GM12875 (cell line): Measurements from ENCODE around the gene MCU.

Experiments
- H3K4me3 ChIP-seq: one replicate; pipeline ENCODE4 v1.5.1; 2011; ENCODE audit warnings: low read depth, low read length, control low read depth
- CTCF ChIP-seq: IDR thresholded peaks from 2 replicates; pipeline ENCODE4 v1.5.1; 2011; ENCODE audit warnings: low read depth, mild to moderate bottlenecking, control low read depth, inconsistent platforms, low read length, moderate library complexity, borderline replicate concordance; ENCODE audit not compliant: insufficient read depth

Gene MCU

GRCh38 chr10:72816565-72816964 lies 124.6 kb downstream of the MCU start:
- no peak for TF ChIP-seq CTCF
- H3K4me3 ChIP-seq, result no peak overlapping the region

- TF ChIP-seq CTCF, result no peak
- H3K4me3 ChIP-seq, result no peak overlapping the region
Measured at GRCh38 chr10:72818076-72818475, 126.1 kb downstream of the MCU start.

GRCh38 chr10:72819053-72819452 lies 127.1 kb downstream of the MCU start:
- TF ChIP-seq CTCF, result no peak
- H3K4me3 ChIP-seq, result no peak overlapping the region

GRCh38 chr10:72821606-72822005 lies 129.7 kb downstream of the MCU start:
- no peak for TF ChIP-seq CTCF
- H3K4me3 ChIP-seq, result no peak overlapping the region

DNA sequence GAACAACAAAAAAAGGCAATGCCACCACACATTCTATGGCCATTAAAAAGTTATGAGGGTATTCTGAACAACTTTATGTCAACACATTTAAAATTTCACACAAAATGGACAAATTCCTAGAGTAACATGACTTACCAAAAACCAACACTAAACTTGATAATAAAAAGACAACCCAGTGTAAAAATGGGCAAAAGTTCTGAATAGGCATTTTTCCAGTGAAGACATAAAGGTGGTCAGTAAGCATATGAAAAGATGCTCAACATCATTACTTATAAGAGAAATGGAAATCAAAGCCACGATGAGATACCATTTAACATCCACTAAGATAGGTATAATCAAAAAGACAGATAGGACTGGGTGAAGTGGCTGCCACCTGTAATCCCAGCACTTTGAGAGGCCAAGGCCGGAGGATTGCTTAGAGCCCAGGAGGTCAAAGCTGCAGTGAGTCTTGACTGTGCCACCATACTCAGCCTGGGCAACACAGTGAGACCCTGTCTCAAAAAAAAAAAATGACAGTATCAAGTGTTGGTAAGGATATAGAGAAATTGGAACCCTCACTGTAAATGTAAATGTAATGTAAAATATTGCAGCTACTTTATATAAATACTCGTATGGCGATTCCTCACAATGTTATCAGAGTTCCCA lies 130.5 kb downstream of the MCU start:
- no peak overlapping the region for H3K4me3 ChIP-seq
- no peak for TF ChIP-seq CTCF

- H3K4me3 ChIP-seq, result no peak overlapping the region
- no peak for TF ChIP-seq CTCF
Measured at GRCh38 chr10:72825163-72825562, 133.2 kb downstream of the MCU start.

- no peak overlapping the region for H3K4me3 ChIP-seq
- TF ChIP-seq CTCF, result no peak
Measured at GRCh38 chr10:72826346-72826745, 134.4 kb downstream of the MCU start.
